ENCODE measurements around the gene GLMP. TPM values are rescaled to one million over a fixed set of nuclear protein-coding genes. Genes with fewer than 3 reads are reported as not detected.

GLMP gene
- total and polyA plus RNA-seq, 4 donors: 16.9 to 54.1 (median 25.9) TPM

DNA sequence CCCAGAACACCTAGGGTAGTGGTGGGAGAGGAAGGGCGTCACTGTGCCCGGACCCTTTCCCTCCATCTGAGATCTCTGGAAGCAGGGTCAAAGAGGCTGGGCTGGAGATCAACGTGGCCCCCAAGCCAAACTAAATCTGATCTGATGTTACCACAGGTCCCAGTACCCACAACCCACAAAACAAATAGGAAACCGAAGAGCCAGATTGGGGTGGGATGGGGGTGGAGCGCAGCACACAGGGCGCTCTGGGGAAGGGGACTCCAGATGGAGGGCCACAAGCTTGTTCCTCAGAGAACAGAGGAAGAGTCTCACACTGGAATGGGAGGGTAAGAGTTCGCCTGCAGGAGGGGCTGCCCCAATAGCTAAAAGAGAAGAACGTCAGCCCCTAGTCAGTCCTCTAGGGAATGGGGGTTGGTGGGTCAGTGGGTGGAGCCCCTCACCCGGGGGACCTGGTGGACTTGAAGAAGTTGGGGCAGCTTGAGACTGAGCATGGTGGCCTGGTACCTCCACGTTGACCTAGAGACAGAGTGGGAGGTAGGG is 49.2 kb downstream of the GLMP start:
- 68% methylated on average over 5 of the region's 10 CpGs for WGBS (ENCODE audit: insufficient coverage)
- Histone ChIP-seq H3K27ac (ENCODE audit: low read depth, low read length) (peak overlapping the region; percentile 15), H3K4me1 (ENCODE audit: control insufficient read depth, insufficient read depth, low read length) (peaks cover 77% of the 10 kb centered on the region), H3K9me3 (ENCODE audit: control insufficient read depth, insufficient read depth, low read length) (no peaks in the 10 kb centered on the region), H3K36me3 (ENCODE audit: control insufficient read depth, insufficient read depth, low read length) (peaks cover 83% of the 10 kb centered on the region), H3K4me3 (ENCODE audit: low read depth, low read length) (peak overlapping the region; percentile 36), H3K27me3 (ENCODE audit: control insufficient read depth, insufficient read depth, low read length) (peaks cover 6% of the 10 kb centered on the region)
- DNase-seq (ENCODE audit: low read depth in 4 of 6, low spot score in 6 of 6): no peak

DNA sequence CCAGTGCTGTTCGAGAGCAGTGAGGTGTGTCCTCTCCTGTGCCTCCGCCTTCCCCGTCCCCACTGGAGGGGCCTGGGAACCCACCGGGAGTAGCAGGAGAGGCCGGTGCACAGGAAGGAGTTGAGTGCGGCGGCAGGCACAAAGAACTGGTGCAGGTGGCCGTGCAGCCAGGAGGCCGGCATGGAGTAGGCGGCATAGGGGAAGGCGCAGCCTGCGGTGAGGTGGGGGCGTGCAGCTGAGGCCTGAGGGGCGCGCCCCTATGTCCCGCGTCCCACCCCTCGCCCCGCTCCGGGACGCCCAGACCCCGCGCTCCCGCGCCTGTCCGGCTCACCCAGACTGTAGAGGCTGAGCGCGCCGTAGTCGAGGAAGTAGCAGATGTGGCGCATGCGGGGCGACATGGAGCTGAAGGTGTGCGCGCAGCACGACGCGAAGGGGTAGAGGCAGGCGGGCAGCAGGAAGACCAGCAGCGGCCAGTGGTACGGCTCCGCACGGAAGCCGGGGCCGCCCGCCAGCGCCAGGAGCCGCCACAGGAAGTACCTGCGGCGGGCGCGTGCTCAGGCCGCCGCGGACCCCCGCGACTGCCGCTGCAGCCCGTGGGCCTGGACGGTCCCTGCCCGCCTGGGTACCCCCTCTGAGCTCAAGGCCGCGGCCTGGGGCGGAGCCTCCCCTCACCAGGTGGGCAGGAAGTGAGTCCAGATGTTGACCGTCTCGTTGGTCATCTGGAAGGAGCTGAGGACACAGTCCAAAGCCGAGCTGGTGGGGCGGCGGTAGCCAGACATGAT is 49.8 kb downstream of the GLMP start:
- peak in 2 of 6 donors; percentile 55 to 69 for DNase-seq (ENCODE audit: low read depth in 4 of 6, low spot score in 6 of 6)

DNA sequence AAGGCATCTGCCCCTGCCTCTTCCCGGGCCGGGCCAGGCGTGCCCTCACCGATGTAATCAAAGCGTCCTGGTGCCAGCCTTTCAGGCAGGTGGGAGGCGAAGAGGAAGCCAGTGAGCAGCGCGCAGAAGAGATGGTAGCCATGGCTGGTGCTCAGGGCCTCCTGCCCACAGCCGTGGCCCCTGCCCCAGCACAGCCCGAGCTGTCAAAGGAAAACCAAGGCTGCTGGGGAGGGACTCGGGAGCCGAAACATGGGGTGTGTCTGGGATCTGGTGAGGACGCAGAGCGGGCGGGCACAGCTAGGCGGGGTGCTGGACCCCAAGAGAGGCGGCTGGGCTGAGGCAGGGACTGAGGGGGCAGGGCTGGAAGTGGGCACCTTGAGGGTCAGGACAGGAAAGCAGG is 50.8 kb downstream of the GLMP start:
- no peak for DNase-seq (ENCODE audit: low read depth in 4 of 6, low spot score in 6 of 6)
- peaks cover 80% of the 10 kb centered on the region for H3K36me3 ChIP-seq (ENCODE audit: control insufficient read depth, insufficient read depth, low read length)
- no peaks in the 10 kb centered on the region for H3K9me3 ChIP-seq (ENCODE audit: control insufficient read depth, insufficient read depth, low read length)
- peaks cover 6% of the 10 kb centered on the region for H3K27me3 ChIP-seq (ENCODE audit: control insufficient read depth, insufficient read depth, low read length)
- no peak overlapping the region for H3K27ac ChIP-seq (ENCODE audit: low read depth, low read length)
- 94% methylated on average over 17 of the region's 17 CpGs for WGBS (ENCODE audit: insufficient coverage)
- peaks cover 61% of the 10 kb centered on the region for H3K4me1 ChIP-seq (ENCODE audit: control insufficient read depth, insufficient read depth, low read length)
- no peak overlapping the region for H3K4me3 ChIP-seq (ENCODE audit: low read depth, low read length)

More for the DNA sequence above, 49.8 kb downstream of the GLMP start:
- 7% methylated on average over 67 of the region's 69 CpGs for WGBS (ENCODE audit: insufficient coverage)
- Histone ChIP-seq H3K27me3 (ENCODE audit: control insufficient read depth, insufficient read depth, low read length) (peaks cover 6% of the 10 kb centered on the region), H3K27ac (ENCODE audit: low read depth, low read length) (no peak overlapping the region), H3K4me3 (ENCODE audit: low read depth, low read length) (peak overlapping the region; percentile 24), H3K9me3 (ENCODE audit: control insufficient read depth, insufficient read depth, low read length) (no peaks in the 10 kb centered on the region), H3K4me1 (ENCODE audit: control insufficient read depth, insufficient read depth, low read length) (peaks cover 71% of the 10 kb centered on the region), H3K36me3 (ENCODE audit: control insufficient read depth, insufficient read depth, low read length) (peaks cover 83% of the 10 kb centered on the region)

DNA sequence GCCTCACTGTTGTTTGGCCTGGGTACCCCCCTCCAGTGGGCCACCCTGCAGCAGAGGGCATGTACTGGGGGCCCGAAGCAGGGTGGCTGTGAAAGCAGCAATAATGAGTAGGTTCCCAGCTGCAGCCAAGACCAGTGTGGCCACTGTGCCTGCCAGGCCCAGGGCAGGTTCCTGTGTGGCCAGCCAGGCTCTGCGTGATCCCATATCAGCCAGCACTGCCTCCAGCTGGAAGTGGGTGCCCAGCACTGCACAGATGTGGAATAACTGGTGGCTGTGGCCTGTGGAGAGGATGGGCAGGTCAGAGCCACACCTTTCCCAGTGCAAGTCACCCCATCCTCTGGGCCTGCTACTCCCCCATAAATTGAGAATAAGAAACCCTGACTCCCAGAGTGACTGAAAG is 51.4 kb downstream of the GLMP start:
- Histone ChIP-seq H3K36me3 (ENCODE audit: control insufficient read depth, insufficient read depth, low read length) (peaks cover 80% of the 10 kb centered on the region), H3K4me3 (ENCODE audit: low read depth, low read length) (no peak overlapping the region), H3K27ac (ENCODE audit: low read depth, low read length) (no peak overlapping the region), H3K9me3 (ENCODE audit: control insufficient read depth, insufficient read depth, low read length) (no peaks in the 10 kb centered on the region), H3K27me3 (ENCODE audit: control insufficient read depth, insufficient read depth, low read length) (peaks cover 6% of the 10 kb centered on the region), H3K4me1 (ENCODE audit: control insufficient read depth, insufficient read depth, low read length) (peaks cover 55% of the 10 kb centered on the region)
- DNase-seq (ENCODE audit: low read depth in 4 of 6, low spot score in 6 of 6): no peak
- WGBS (ENCODE audit: insufficient coverage): 80% methylated on average over 1 of the region's 2 CpGs

DNA sequence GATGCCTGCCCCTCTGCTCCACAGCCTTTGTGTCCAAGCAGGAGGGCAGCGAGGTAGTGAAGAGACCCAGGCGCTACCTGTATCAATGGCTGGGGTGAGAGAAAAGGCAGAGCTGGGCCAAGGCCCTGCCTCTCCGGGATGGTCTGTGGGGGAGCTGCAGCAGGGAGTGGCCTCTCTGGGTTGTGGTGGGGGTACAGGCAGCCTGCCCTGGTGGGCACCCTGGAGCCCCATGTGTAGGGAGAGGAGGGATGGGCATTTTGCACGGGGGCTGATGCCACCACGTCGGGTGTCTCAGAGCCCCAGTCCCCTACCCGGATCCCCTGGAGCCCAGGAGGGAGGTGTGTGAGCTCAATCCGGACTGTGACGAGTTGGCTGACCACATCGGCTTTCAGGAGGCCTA is 52.7 kb downstream of the GLMP start:
- no peak for DNase-seq (ENCODE audit: low read depth in 4 of 6, low spot score in 6 of 6)
- peaks cover 82% of the 10 kb centered on the region for H3K36me3 ChIP-seq (ENCODE audit: control insufficient read depth, insufficient read depth, low read length)
- peaks cover 6% of the 10 kb centered on the region for H3K27me3 ChIP-seq (ENCODE audit: control insufficient read depth, insufficient read depth, low read length)
- peaks cover 41% of the 10 kb centered on the region for H3K4me1 ChIP-seq (ENCODE audit: control insufficient read depth, insufficient read depth, low read length)
- no peak overlapping the region for H3K27ac ChIP-seq (ENCODE audit: low read depth, low read length)
- H3K4me3 ChIP-seq (ENCODE audit: low read depth, low read length): no peak overlapping the region
- WGBS (ENCODE audit: insufficient coverage): 77% methylated on average over 7 of the region's 10 CpGs
- no peaks in the 10 kb centered on the region for H3K9me3 ChIP-seq (ENCODE audit: control insufficient read depth, insufficient read depth, low read length)

Other genes with a start within 250 kb of the GLMP start
- gene UBQLN4, start 241.9 kb downstream of the GLMP start, total RNA-seq: 10 to 100 TPM; 20.5 to 27.1 TPM
- 10 to 100 TPM; 75.4 to 76.2 TPM for gene UBQLN4, start 241.9 kb downstream of the GLMP start, polyA plus RNA-seq (ENCODE audit: insufficient read length in 2 of 2)
- gene LAMTOR2, start 240.9 kb downstream of the GLMP start, total RNA-seq: 10 to 100 TPM; 34.9 to 76.8 TPM
- 10 to 100 TPM; 72.0 to 75.3 TPM for gene LAMTOR2, start 240.9 kb downstream of the GLMP start, polyA plus RNA-seq (ENCODE audit: insufficient read length in 2 of 2)
- gene RAB25, start 234.5 kb downstream of the GLMP start, total RNA-seq: under 1 TPM in 1 of 2 donors, not detected in 1; 0.39 TPM
- gene RAB25, start 234.5 kb downstream of the GLMP start, polyA plus RNA-seq (ENCODE audit: insufficient read length in 2 of 2): 1 to 10 TPM; 1.1 to 1.2 TPM
- gene MEX3A, start 213.2 kb downstream of the GLMP start, total RNA-seq: 10 to 100 TPM in 1 of 2 donors, 1 to 10 TPM in 1; 5.8 to 12.3 TPM
- gene MEX3A, start 213.2 kb downstream of the GLMP start, polyA plus RNA-seq (ENCODE audit: insufficient read length in 2 of 2): 10 to 100 TPM; 35.1 to 39.3 TPM
- gene LMNA, start 181.0 kb downstream of the GLMP start, total RNA-seq: 100 to 1,000 TPM in 1 of 2 donors, 10 to 100 TPM in 1; 78.4 to 138 TPM
- 10 to 100 TPM; 52.1 to 93.3 TPM for gene LMNA, start 181.0 kb downstream of the GLMP start, polyA plus RNA-seq (ENCODE audit: insufficient read length in 2 of 2)
- 10 to 100 TPM in 1 of 2 donors, 1 to 10 TPM in 1; 8.2 to 15.9 TPM for gene SEMA4A, start 142.1 kb downstream of the GLMP start, total RNA-seq
- 10 to 100 TPM; 32.2 to 42.0 TPM for gene SEMA4A, start 142.1 kb downstream of the GLMP start, polyA plus RNA-seq (ENCODE audit: insufficient read length in 2 of 2)
- 10 to 100 TPM; 15.1 to 19.7 TPM for gene SLC25A44, start 101.6 kb downstream of the GLMP start, total RNA-seq
- 10 to 100 TPM; 40.6 to 43.0 TPM for gene SLC25A44, start 101.6 kb downstream of the GLMP start, polyA plus RNA-seq (ENCODE audit: insufficient read length in 2 of 2)
- 10 to 100 TPM; 32.6 to 70.6 TPM for gene PMF1, start 82.7 kb downstream of the GLMP start, total RNA-seq
- 10 to 100 TPM; 54.9 to 64.8 TPM for gene PMF1, start 82.7 kb downstream of the GLMP start, polyA plus RNA-seq (ENCODE audit: insufficient read length in 2 of 2)
- 1 to 10 TPM; 1.5 to 1.9 TPM for gene BGLAP, start 53.5 kb downstream of the GLMP start, total RNA-seq
- 1 to 10 TPM; 2.3 to 5.6 TPM for gene BGLAP, start 53.5 kb downstream of the GLMP start, polyA plus RNA-seq (ENCODE audit: insufficient read length in 2 of 2)
- 10 to 100 TPM; 42.6 to 43.1 TPM for gene PAQR6, start 47.6 kb downstream of the GLMP start, total RNA-seq
- gene PAQR6, start 47.6 kb downstream of the GLMP start, polyA plus RNA-seq (ENCODE audit: insufficient read length in 2 of 2): 100 to 1,000 TPM; 191 to 206 TPM
- 10 to 100 TPM; 37.2 to 50.9 TPM for gene SMG5, start 12.9 kb downstream of the GLMP start, total RNA-seq
- gene SMG5, start 12.9 kb downstream of the GLMP start, polyA plus RNA-seq (ENCODE audit: insufficient read length in 2 of 2): 10 to 100 TPM; 71.5 to 79.8 TPM
- 1 to 10 TPM; 1.6 to 2.6 TPM for gene TMEM79, start 11.4 kb downstream of the GLMP start, total RNA-seq
- gene TMEM79, start 11.4 kb downstream of the GLMP start, polyA plus RNA-seq (ENCODE audit: insufficient read length in 2 of 2): 1 to 10 TPM; 4.9 to 6.8 TPM
- under 1 TPM in 1 of 2 donors, not detected in 1; 0.50 TPM for gene VHLL, start 3.6 kb upstream of the GLMP start, total RNA-seq
- under 1 TPM; 0.32 to 0.38 TPM for gene VHLL, start 3.6 kb upstream of the GLMP start, polyA plus RNA-seq (ENCODE audit: insufficient read length in 2 of 2)
- gene CCT3, start 42.6 kb upstream of the GLMP start, total RNA-seq: 100 to 1,000 TPM; 248 to 258 TPM
- 100 to 1,000 TPM; 231 to 250 TPM for gene CCT3, start 42.6 kb upstream of the GLMP start, polyA plus RNA-seq (ENCODE audit: insufficient read length in 2 of 2)
- gene TSACC, start 42.8 kb upstream of the GLMP start, total RNA-seq: not detected
- gene TSACC, start 42.8 kb upstream of the GLMP start, polyA plus RNA-seq (ENCODE audit: insufficient read length in 2 of 2): 1 to 10 TPM in 1 of 2 donors, under 1 TPM in 1; 0.79 to 1.7 TPM
- gene RHBG, start 73.5 kb upstream of the GLMP start, total RNA-seq: not detected
- under 1 TPM; 0.26 to 0.81 TPM for gene RHBG, start 73.5 kb upstream of the GLMP start, polyA plus RNA-seq (ENCODE audit: insufficient read length in 2 of 2)
- 10 to 100 TPM in 1 of 2 donors, 1 to 10 TPM in 1; 5.7 to 13.2 TPM for gene MEF2D, start 205.1 kb upstream of the GLMP start, total RNA-seq
- gene MEF2D, start 205.1 kb upstream of the GLMP start, polyA plus RNA-seq (ENCODE audit: insufficient read length in 2 of 2): 10 to 100 TPM; 21.8 to 28.9 TPM

Measured in spinal cord (tissue), 10 donors.